GM12872 (cell line): Measurements from ENCODE around the gene KRTAP9-6.

Experiments used
- TF ChIP-seq, protein P1 (sequence below): IDR thresholded peaks from 3 replicates; pipeline ENCODE4 v1.5.1; 2011; ENCODE audit warnings: low read depth, mild to moderate bottlenecking, low read length, moderate library complexity; ENCODE audit not compliant: insufficient read depth

Gene KRTAP9-6

DNA sequence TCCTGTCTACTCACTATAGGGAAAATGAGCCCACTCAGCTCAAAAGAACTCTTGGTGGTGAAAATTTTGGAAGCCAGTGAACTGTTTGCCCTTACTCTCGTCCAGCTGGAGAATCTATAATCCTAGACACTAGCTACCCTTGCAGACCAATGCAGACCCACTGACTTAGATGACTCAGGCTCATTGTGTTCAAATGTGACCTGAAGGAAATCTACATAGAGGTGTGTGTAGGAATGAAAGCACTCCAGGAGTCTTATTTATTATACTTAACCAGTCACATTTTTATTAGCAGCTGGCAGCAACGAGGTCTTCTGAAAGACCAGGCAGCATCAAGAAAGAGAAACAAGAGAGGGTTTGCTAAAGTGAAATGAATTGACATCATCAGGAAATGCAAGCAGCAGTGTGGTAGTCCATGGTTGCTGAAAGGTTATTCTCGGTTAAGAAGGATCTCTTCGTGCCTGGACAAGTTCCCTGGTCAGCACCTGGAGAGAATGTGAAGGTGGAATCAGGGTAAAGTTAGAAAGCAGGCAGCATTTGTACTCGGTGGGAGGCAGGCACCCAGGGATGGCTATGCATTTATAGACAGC is 36.1 kb downstream of the KRTAP9-6 start:
- TF ChIP-seq, protein P1, sequence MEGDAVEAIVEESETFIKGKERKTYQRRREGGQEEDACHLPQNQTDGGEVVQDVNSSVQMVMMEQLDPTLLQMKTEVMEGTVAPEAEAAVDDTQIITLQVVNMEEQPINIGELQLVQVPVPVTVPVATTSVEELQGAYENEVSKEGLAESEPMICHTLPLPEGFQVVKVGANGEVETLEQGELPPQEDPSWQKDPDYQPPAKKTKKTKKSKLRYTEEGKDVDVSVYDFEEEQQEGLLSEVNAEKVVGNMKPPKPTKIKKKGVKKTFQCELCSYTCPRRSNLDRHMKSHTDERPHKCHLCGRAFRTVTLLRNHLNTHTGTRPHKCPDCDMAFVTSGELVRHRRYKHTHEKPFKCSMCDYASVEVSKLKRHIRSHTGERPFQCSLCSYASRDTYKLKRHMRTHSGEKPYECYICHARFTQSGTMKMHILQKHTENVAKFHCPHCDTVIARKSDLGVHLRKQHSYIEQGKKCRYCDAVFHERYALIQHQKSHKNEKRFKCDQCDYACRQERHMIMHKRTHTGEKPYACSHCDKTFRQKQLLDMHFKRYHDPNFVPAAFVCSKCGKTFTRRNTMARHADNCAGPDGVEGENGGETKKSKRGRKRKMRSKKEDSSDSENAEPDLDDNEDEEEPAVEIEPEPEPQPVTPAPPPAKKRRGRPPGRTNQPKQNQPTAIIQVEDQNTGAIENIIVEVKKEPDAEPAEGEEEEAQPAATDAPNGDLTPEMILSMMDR, result no peak

DNA sequence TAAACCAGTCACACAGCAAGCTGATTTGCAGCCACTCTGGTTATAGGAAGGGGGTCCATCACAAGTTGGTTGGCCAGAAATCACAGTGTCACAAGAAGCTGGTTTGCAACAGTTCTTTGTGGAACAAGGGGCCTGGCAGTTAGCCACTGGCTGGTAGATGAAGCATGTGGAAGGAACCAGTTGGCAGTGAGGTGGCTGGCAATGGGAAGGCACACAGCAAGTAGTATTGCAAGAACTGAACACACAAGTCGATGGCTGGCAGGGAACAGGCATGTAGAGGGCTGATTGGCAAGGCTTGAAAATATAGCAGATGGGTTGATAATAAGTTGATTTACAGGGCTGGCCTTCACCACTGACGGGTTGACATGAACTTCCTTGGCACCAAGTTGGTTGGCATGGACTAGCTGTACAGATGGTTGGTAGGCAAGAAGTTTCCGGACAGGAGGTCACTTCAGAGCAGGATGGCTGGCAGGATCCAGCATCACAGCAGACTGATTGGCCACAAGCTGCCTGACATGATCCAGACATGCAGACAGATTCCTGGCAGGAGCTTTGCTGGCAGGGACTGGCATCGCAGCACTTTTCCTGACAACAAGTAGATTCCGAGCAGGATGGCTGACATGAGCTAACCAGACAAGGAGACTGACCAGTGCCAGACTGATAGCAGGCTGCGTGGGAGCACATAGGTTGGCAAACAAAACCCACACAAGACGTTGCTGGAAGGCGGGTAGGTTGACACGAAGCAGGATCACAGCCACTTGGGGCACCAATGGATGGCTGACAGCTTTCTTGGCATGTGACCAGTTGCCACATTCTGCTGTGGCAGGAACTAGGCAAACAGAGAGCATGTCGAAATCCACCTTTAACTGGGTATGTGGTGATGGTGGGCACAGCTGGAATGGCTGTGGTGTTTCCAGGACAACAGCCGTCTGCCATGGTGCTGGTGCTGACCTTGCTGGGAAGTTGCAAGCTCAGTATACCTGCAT is 37.0 kb downstream of the KRTAP9-6 start, which contains the start of gene KRTAP29-1:
Gene KRTAP29-1 (minus strand): TSS at position 936 of the 986 bp plus-strand sequence. CDS start 0 bp downstream, at position 936.
- TF ChIP-seq, protein P1, result no peak

- TF ChIP-seq, protein P1, result no peak
Observed at GRCh38 chr17:41302981-41303380, 37.8 kb downstream of the KRTAP9-6 start.

DNA sequence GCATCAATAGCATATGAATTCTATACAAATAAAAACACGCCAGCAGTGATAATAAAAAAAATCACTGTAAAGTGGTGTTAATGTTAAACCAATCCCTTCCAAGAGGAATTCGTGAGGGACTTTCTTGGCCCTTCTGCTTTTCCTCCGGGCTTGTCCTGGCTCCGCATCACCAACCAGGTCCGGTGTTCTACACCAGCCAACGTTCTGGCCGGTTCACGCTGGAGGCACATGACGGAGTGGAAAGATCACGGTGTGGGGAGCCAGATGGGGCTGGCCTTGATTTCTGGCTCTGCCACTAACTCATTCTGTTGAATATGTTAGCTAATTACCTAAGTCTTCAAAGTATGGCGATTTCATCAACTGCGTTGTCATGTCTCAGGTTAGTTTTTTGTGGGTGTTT is 38.9 kb downstream of the KRTAP9-6 start:
- TF ChIP-seq, protein P1, result no peak

DNA sequence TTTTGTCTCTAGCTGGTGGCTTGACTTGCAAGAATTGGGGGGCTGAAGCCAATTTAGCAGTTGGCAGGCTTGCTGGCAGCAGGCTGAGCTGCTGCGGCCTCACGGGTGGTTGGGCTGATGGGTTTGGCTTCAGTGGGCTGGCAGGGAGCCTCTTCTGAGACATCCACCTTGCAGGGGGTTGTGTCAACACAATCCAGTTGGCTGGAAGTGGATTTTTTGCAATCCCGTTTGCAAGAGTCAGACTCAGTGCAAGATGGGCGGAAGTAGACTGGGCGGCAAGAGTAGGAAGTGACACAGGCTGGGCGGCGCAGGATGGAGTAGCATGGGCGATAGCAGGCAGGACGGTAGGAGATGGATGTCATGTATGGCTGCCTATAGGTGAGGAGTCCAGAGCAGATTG is 42.5 kb downstream of the KRTAP9-6 start:
- TF ChIP-seq, protein P1, result no peak

DNA sequence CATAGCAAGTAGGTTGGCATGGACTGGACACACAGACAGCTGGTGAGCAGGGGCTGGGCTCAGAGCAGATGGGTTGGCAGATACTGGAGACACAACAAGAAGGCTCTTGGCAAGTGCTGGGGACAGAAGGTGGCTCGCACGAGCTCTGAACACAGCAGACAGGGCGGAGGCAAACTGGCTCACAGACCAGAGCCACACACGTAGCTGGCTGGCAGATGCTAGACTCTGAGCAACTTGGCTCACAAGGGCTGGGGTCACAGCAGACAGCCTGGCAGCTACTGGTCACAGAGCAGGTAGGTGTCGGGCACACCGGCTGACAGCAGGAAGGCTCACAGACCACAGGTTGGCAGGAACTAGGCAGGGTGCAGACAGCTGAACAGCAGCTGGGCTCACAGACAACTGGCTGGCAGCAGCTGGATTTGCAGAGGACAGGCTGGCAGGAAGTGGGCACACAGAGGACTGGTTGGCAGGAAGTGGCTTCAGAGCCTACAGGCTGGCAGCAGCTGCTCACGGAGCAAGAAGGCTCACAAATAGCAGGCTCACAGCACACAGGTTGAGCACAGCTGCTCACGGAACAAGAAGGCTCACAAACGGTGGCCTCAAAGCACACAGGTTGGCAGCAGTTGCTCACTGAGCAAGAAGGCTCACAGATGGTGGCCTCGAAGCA is 43.2 kb downstream of the KRTAP9-6 start:
- TF ChIP-seq, protein P1, result no peak

GRCh38 chr17:41308918-41309359 is 43.8 kb downstream of the KRTAP9-6 start, which contains the start of gene KRTAP16-1:
TSS of gene KRTAP16-1 (minus strand) at chr17:41309309. CDS start at chr17:41309253, 56 bp downstream.
- TF ChIP-seq, protein P1, result no peak
